HFF-Myc (cell line): ENCODE results near the gene GRIFIN.

ENCODE experiments used
- DNase-seq: peaks from one replicate; pipeline ENCODE4 v3.0.0-alpha.2; 2011; ENCODE audit warnings: low read depth; ENCODE audit errors: extremely low read depth
- H3K4me3 ChIP-seq: replicated peaks from 2 replicates; pipeline ENCODE4 v1.5.1; 2011; ENCODE audit warnings: low read depth, mild to moderate bottlenecking, control low read depth, low read length
- TF ChIP-seq, protein P1 (sequence below): IDR thresholded peaks from 2 replicates; pipeline ENCODE4 v1.5.1; 2012; ENCODE audit warnings: mild to moderate bottlenecking, low read depth, low read length, control low read depth; ENCODE audit errors: missing control alignments

The GRIFIN gene

DNA sequence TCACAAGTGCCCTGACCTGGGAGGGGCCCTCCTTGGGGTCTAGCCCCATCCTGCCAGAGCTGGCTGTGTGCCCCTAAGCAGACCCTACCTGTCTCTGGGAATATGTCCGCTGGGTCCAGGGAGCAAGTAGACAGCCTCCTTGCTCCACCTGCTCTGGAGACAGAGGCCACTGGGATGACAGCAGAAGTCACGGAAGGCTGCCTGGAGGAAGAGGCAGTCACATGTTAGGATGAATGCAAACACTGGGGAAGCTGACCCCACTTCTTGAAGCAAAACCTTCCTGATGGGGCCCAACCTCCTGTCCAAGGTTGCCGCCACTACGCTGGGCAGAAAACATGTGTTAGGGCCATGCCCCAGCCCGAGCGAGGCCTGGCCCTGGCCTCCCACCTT is 31.7 kb upstream of the GRIFIN start:
- TF ChIP-seq, protein P1, sequence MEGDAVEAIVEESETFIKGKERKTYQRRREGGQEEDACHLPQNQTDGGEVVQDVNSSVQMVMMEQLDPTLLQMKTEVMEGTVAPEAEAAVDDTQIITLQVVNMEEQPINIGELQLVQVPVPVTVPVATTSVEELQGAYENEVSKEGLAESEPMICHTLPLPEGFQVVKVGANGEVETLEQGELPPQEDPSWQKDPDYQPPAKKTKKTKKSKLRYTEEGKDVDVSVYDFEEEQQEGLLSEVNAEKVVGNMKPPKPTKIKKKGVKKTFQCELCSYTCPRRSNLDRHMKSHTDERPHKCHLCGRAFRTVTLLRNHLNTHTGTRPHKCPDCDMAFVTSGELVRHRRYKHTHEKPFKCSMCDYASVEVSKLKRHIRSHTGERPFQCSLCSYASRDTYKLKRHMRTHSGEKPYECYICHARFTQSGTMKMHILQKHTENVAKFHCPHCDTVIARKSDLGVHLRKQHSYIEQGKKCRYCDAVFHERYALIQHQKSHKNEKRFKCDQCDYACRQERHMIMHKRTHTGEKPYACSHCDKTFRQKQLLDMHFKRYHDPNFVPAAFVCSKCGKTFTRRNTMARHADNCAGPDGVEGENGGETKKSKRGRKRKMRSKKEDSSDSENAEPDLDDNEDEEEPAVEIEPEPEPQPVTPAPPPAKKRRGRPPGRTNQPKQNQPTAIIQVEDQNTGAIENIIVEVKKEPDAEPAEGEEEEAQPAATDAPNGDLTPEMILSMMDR = no peak
- no peak for DNase-seq
- no peak overlapping the region for H3K4me3 ChIP-seq

- TF ChIP-seq, protein P1 = no peak
- H3K4me3 ChIP-seq = no peak overlapping the region
- DNase-seq = no peak
Observed at GRCh38 chr7:2507208-2507916, 31.2 kb upstream of the GRIFIN start.

- TF ChIP-seq, protein P1 = no peak
- H3K4me3 ChIP-seq = no peak overlapping the region
- no peak for DNase-seq
Observed at GRCh38 chr7:2505401-2505800, 29.2 kb upstream of the GRIFIN start.

DNA sequence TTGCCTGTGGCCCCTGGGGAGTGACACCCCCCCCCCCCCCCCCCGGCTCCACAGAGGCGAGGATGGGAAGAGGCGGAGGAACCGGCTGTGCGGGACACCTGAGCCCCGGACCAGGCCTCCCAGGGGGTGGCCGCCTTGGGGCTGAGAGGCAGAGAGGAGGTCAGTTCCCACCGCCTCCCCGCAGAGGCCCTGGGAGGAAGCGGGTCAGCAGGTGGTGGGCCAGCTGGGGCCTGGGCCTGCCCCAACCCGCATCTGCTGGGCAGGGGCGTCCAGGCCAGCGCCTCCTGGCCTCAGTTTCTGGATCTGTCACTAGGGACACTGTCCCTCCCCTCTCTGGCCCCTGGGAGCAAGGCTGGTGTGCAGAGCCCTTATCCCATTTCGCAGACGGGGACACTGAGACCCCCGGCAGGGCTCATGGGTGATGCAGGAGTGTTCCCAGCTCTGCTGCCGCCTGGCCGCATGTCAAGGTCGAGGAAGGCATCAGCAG is 28.7 kb upstream of the GRIFIN start:
- no peak for DNase-seq
- H3K4me3 ChIP-seq = no peak overlapping the region
- TF ChIP-seq, protein P1 = no peak

- no peak for DNase-seq
- no peak overlapping the region for H3K4me3 ChIP-seq
- TF ChIP-seq, protein P1 = no peak
Observed at GRCh38 chr7:2504128-2504888, 28.1 kb upstream of the GRIFIN start.

DNA sequence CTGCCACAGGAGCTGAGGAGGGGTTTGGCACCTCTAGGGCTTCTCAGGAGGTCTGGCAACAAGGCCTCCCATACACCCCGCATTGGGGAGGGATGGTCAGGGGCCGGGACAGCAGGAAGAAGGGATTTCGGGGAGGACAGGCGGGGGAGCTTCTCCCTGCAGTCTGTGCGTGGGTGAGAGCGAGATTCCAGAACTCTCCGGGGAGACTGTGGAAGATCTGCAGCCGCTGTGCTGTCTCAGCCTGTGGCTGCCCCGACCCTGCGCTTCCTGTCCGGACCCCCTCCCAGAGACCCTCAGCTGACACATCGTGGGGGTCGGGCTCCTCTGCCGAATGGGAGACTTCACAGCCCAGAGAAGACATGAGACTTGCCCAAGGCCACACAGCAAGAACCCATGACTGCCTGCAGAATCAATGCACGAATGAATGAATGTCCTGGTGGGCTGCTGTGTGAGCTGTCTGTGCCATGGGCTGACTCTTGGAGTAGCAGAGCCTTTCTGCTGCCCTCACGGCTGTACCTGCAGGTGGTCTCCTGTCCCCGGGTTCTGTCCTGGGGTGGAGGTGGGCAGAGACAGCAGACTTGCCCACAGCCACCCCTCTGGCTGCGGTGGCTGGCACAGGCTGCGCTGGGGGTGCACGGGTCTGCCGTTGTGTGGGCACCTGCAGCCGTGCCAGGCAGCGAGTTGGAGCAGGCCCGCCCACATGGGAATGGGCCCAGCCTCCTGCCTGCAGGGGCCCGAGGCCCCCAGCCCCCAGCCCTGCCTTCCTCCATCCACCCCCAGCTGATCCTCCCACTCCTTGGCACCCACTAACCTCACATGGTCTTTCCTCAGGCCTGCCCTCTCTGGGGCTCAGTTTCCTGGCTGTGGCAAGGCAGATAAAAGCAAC is 27.1 kb upstream of the GRIFIN start:
- TF ChIP-seq, protein P1 = no peak
- no peak for DNase-seq
- no peak overlapping the region for H3K4me3 ChIP-seq
